HL-60/S4 (cell line): Measurements from ENCODE around the gene CRTAP.
"Not testable (repeated sequence)": the region's sequence is repeated elsewhere in the genome, so short reads cannot be mapped to it uniquely, and the experiment has no call there.

Experiments
- in situ Hi-C: fragments of 300-500 bp; cut with MboI; formaldehyde crosslinking; loops from 2 replicates; pipeline ENCODE4 v1.14.3; 2022; ENCODE audit warnings: low sequenced_read_pairs

CRTAP gene

DNA sequence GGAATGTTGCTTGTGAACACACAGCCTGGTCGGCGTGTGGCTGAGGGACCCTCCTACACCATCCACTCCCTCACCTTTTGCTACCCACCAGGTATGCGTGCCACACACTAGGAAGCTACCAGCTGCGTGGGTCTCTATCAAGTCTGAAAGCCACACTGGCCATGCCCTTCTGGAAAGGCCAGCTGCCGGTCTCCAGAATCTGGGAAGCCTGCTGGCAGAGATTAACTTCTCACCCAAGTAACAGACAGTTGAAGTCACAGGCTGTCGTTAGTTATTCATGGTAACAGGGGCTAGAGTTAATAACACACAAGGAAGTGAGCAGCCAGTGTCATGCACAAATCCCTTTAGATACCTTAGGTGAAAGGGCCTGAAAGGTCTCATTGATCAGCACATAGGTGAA is 56.7 kb downstream of the CRTAP start:
- in situ Hi-C loops = no loop called here

- in situ Hi-C loops = no loop called here
These were observed 57.8 kb downstream of the CRTAP start for GRCh38 chr3:33171580-33171979.

- in situ Hi-C loops = no loop called here
These were observed 59.3 kb downstream of the CRTAP start for GRCh38 chr3:33173103-33173502.

GRCh38 chr3:33173672-33174071 is 59.9 kb downstream of the CRTAP start:
- in situ Hi-C loops = no loop called here

DNA sequence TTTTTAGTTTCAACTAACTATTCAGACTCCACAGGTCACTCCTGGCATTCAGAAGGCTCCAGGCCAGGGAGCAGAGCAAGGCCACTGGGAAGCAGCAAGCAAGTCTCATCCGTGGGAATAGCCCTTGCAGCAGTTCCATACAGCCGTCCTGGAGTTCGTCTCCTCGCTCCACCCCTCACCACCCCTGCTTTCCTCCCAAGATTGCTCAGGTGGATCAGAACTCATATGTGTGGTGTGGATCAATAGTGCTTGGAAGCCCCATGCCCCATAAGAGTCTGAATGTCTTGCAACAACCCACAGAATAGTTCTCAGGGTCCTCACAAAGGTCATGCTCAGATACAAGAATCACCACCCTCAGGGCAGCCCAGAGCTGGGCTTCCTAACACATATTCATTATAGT is 60.3 kb downstream of the CRTAP start:
- in situ Hi-C loops = no loop called here

- in situ Hi-C loops = no loop called here
These were observed 61.0 kb downstream of the CRTAP start for GRCh38 chr3:33174711-33175414.

DNA sequence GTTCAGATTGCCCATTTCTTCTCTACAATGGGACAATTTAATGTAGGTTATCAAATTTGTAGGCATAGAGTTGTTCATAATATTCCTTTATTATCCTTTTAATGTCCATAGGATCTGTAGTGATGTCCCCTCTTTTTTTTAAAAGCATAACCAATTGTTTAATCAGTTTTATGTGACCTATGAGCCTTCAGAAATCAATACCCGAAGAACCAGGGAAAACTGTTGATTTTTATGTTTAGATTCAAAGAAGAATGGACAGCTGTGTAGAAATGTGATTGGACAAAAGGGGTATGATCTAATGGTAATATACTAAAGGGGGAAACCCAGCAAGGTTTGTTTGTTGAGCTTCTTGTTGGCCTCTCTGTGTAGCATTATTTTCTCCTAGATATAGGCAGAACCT is 65.3 kb downstream of the CRTAP start:
- in situ Hi-C loops = no loop called here

GRCh38 chr3:33181229-33181628 is 67.4 kb downstream of the CRTAP start:
- in situ Hi-C loops = no loop called here

- in situ Hi-C loops = not testable (repeated sequence)
These were observed 67.8 kb downstream of the CRTAP start for GRCh38 chr3:33181641-33182040.

GRCh38 chr3:33184863-33185262 is 71.0 kb downstream of the CRTAP start:
- in situ Hi-C loops = no loop called here

DNA sequence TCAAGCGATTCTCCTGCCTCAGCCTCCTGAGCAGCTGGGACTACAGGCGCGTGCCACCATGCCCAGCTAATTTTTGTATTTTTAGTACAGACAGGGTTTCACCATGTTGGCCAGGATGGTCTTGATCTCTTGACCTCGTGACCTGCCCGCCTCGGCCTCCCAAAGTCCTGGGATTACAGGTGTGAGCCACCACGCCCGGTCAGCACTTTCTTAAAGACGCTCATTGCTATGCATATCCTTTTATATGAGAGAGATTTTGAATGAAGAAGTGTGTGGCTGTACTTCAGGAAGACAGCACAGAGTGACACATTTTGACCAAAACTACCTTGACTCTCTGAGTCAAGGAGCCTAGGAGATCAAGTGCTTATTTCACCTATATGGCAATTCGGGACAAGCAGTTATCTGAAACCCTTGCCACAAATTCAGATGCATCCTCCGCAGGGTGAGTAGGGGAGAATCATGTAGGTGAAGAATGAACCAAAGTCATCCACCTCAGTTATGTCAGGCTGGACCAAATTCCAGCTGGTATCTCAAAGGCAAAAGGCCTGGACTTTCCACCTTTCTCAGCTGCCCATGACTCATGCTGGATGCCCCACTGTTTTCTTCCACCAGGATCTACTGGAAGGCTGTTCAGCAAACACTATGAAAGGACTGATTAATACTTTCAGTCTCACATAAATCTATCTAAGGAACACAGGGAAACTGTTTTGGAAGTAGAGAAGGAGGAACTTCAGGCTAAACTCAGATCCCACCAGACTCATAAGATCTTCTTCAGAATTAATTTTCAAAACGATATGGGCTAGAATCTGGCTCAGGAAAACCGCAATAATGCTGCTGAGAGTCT is 72.9 kb downstream of the CRTAP start:
- in situ Hi-C loops = no loop called here

DNA sequence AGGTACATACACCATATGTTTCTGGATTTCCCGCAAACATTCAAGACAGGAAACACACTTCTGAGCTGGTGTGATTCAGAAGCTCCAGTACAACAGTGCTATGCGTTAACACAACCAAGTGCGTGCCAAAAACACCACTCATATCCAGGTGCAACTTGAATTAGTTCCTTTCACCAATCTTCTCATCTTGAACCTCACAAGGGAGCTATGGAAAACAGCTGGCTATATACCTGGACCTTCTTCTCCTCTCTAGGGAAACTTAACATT is 73.5 kb downstream of the CRTAP start:
- in situ Hi-C loops = no loop called here

DNA sequence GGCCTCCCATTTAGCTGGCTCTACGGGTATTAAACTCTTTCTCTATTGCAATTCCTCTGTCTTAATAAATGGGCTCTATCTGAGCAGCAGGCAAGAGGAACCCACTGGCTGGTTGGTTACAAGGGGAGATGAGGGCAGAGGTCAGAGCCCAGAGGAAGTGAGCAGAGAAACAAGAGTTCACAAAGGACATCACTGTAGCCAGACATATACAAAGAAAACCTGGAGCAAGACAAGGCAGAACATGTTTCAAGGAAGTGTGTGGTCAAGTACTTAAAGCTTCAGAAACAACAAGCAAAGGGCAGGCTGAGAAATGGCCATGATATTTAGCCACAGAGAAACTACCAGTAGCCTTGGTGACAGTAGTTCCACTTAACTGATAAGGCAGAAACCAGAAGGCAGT is 80.5 kb downstream of the CRTAP start:
- in situ Hi-C loops = no loop called here

- in situ Hi-C loops = no loop called here
These were observed 82.7 kb downstream of the CRTAP start for GRCh38 chr3:33196538-33196937.
